OCI-LY1 (cell line): ENCODE results near the gene NOD1.

Experiments
- H2AFZ ChIP-seq: fragments of 200-600 bp; sonication (generic), shearing (Covaris generic); 2 replicates; pipeline ENCODE4 v1.6.0; 2014; ENCODE audit warnings: antibody characterized with exemption, mild to moderate bottlenecking, low read length
- H3F3A ChIP-seq: fragments of 200-600 bp; sonication (generic), shearing (Covaris generic); 2 replicates; pipeline ENCODE4 v1.6.0; 2014; ENCODE audit warnings: mild to moderate bottlenecking, antibody characterized with exemption, low read length, moderate library complexity; ENCODE audit not compliant: insufficient read depth
- H3K27ac ChIP-seq: fragments of 200-600 bp; sonication (generic); 2 replicates; pipeline ENCODE4 v1.5.1; 2014; ENCODE audit warnings: low read length, mixed run types, mild to moderate bottlenecking, low read depth; ENCODE audit not compliant: poor library complexity, severe bottlenecking
- H3K27me3 ChIP-seq: fragments of 200-600 bp; sonication (generic); 2 replicates; pipeline ENCODE4 v1.6.0; 2014; ENCODE audit warnings: antibody characterized with exemption, mild to moderate bottlenecking, low read length, moderate library complexity; ENCODE audit not compliant: insufficient read depth
- H3K36me3 ChIP-seq: fragments of 200-600 bp; sonication (generic); 2 replicates; pipeline ENCODE4 v1.6.1; 2014; ENCODE audit warnings: mild to moderate bottlenecking, antibody characterized with exemption, low read length, moderate library complexity, mixed read lengths; ENCODE audit not compliant: insufficient read depth
- H3K4me1 ChIP-seq: fragments of 200-600 bp; sonication (generic); 2 replicates; pipeline ENCODE4 v1.5.1; 2014; ENCODE audit warnings: mild to moderate bottlenecking, low read length, moderate library complexity; ENCODE audit not compliant: insufficient read depth, severe bottlenecking
- H3K4me2 ChIP-seq: fragments of 200-600 bp; sonication (generic), shearing (Covaris generic); 2 replicates; pipeline ENCODE4 v1.6.1; 2014; ENCODE audit warnings: low read length
- H3K4me3 ChIP-seq: fragments of 200-600 bp; sonication (generic); 2 replicates; pipeline ENCODE4 v1.5.1; 2014; ENCODE audit warnings: low read length, low read depth, mild to moderate bottlenecking, mixed read lengths; ENCODE audit not compliant: poor library complexity, severe bottlenecking
- H3K79me2 ChIP-seq: fragments of 200-600 bp; shearing (Covaris generic); 2 replicates; pipeline ENCODE4 v1.6.1; 2016; ENCODE audit warnings: mixed run types, low read length, mixed read lengths; ENCODE audit not compliant: insufficient read depth
- H3K9ac ChIP-seq: fragments of 200-600 bp; sonication (generic), shearing (Covaris generic); 2 replicates; pipeline ENCODE4 v1.6.1; 2014; ENCODE audit warnings: mild to moderate bottlenecking, low read length, mixed read lengths
- H3K9me2 ChIP-seq: fragments of 200-600 bp; sonication (generic), shearing (Covaris generic); 2 replicates; pipeline ENCODE4 v1.6.1; 2014; ENCODE audit warnings: low read depth, mild to moderate bottlenecking, low read length, mixed read lengths
- H3K9me3 ChIP-seq: fragments of 200-600 bp; shearing (Covaris generic); 2 replicates; pipeline ENCODE4 v1.6.1; 2014; ENCODE audit warnings: low read length, mixed read lengths
- H4K20me1 ChIP-seq: fragments of 200-600 bp; sonication (generic), shearing (Covaris generic); 2 replicates; pipeline ENCODE4 v1.6.0; 2016; ENCODE audit warnings: mild to moderate bottlenecking, low read length; ENCODE audit not compliant: insufficient read depth
- CTCF ChIP-seq: fragments of 200-600 bp; sonication (generic), shearing (Covaris generic); IDR thresholded peaks from 2 replicates; pipeline ENCODE4 v1.5.1; 2017; ENCODE audit warnings: mild to moderate bottlenecking, antibody characterized with exemption, low read length, moderate library complexity, mixed read lengths
- EZH2 ChIP-seq: fragments of 200-600 bp; sonication (generic), shearing (Covaris generic); IDR thresholded peaks from 2 replicates; pipeline ENCODE4 v1.8.0; 2017; ENCODE audit warnings: borderline replicate concordance, mixed run types, mild to moderate bottlenecking, antibody characterized with exemption, low read length, moderate library complexity, mixed read lengths

NOD1 gene

GRCh38 chr7:30453921-30454320 is 24.7 kb downstream of the NOD1 start:
- no peak for TF ChIP-seq EZH2
- no peak for TF ChIP-seq CTCF
- no peak overlapping the region for H3K27ac ChIP-seq
- no peaks in the 10 kb centered on the region for H3K79me2 ChIP-seq
- H3K4me1 ChIP-seq, result peaks cover 2% of the 10 kb centered on the region
- no peak overlapping the region for H3K9ac ChIP-seq
- H2AFZ ChIP-seq, result no peak overlapping the region
- H3F3A ChIP-seq, result no peaks in the 10 kb centered on the region
- H3K4me2 ChIP-seq, result no peak overlapping the region
- no peaks in the 10 kb centered on the region for H3K27me3 ChIP-seq
- no peaks in the 10 kb centered on the region for H4K20me1 ChIP-seq
- H3K4me3 ChIP-seq, result no peak overlapping the region
- H3K36me3 ChIP-seq, result no peaks in the 10 kb centered on the region
- H3K9me2 ChIP-seq, result no peaks in the 10 kb centered on the region
- no peaks in the 10 kb centered on the region for H3K9me3 ChIP-seq

GRCh38 chr7:30453016-30453415 is 25.6 kb downstream of the NOD1 start:
- Histone ChIP-seq H3K9me3 (no peaks in the 10 kb centered on the region), H3K27ac (no peak overlapping the region), H2AFZ (no peak overlapping the region), H3K36me3 (no peaks in the 10 kb centered on the region), H4K20me1 (no peaks in the 10 kb centered on the region), H3F3A (no peaks in the 10 kb centered on the region), H3K4me1 (peaks cover 7% of the 10 kb centered on the region), H3K9me2 (no peaks in the 10 kb centered on the region), H3K27me3 (no peaks in the 10 kb centered on the region), H3K9ac (no peak overlapping the region), H3K79me2 (no peaks in the 10 kb centered on the region), H3K4me2 (no peak overlapping the region), H3K4me3 (no peak overlapping the region)
- TF ChIP-seq CTCF (no peak), EZH2 (no peak)

- Histone ChIP-seq H3K4me3 (no peak overlapping the region), H3K9me3 (no peaks in the 10 kb centered on the region), H4K20me1 (no peaks in the 10 kb centered on the region), H3K4me1 (peaks cover 7% of the 10 kb centered on the region), H3K27me3 (no peaks in the 10 kb centered on the region), H3K9me2 (no peaks in the 10 kb centered on the region), H3K4me2 (no peak overlapping the region), H3F3A (no peaks in the 10 kb centered on the region), H3K36me3 (no peaks in the 10 kb centered on the region), H3K79me2 (no peaks in the 10 kb centered on the region), H3K27ac (no peak overlapping the region), H3K9ac (no peak overlapping the region), H2AFZ (no peak overlapping the region)
- TF ChIP-seq CTCF, result no peak
- TF ChIP-seq EZH2, result no peak
Observed at GRCh38 chr7:30452280-30452930, 26.2 kb downstream of the NOD1 start.
